ENCODE results near the gene GARNL3.

GARNL3 gene

GRCh38 chr9:127349483-127350113, 85.0 kb downstream of the GARNL3 start:
- no peak for TF ChIP-seq CTCF (IDR thresholded peaks at IDR 0.05; ENCODE audit: low read depth, low read length, missing control alignments)
- DNase-seq (ENCODE audit: extremely low read depth, low read depth), result no peak
- no peak overlapping the region for H3K4me3 ChIP-seq (replicated peaks; ENCODE audit: low read depth, low read length)

- no peak for TF ChIP-seq CTCF (IDR thresholded peaks at IDR 0.05; ENCODE audit: low read depth, low read length, missing control alignments)
- no peak overlapping the region for H3K4me3 ChIP-seq (replicated peaks; ENCODE audit: low read depth, low read length)
- DNase-seq (ENCODE audit: extremely low read depth, low read depth), result no peak
Observed at GRCh38 chr9:127351182-127352166, 86.9 kb downstream of the GARNL3 start.

GRCh38 chr9:127353882-127354281, 89.3 kb downstream of the GARNL3 start:
- H3K4me3 ChIP-seq (replicated peaks; ENCODE audit: low read depth, low read length), result no peak overlapping the region
- no peak for TF ChIP-seq CTCF (IDR thresholded peaks at IDR 0.05; ENCODE audit: low read depth, low read length, missing control alignments)
- DNase-seq (ENCODE audit: extremely low read depth, low read depth), result no peak

GRCh38 chr9:127356906-127357305, 92.3 kb downstream of the GARNL3 start:
- H3K4me3 ChIP-seq (replicated peaks; ENCODE audit: low read depth, low read length), result no peak overlapping the region
- no peak for DNase-seq (ENCODE audit: extremely low read depth, low read depth)
- no peak for TF ChIP-seq CTCF (IDR thresholded peaks at IDR 0.05; ENCODE audit: low read depth, low read length, missing control alignments)

GRCh38 chr9:127358023-127358535, 93.5 kb downstream of the GARNL3 start:
- DNase-seq (ENCODE audit: extremely low read depth, low read depth), result no peak
- TF ChIP-seq CTCF (IDR thresholded peaks at IDR 0.05; ENCODE audit: low read depth, low read length, missing control alignments), result no peak
- H3K4me3 ChIP-seq (replicated peaks; ENCODE audit: low read depth, low read length), result no peak overlapping the region

GRCh38 chr9:127358770-127359169, 94.2 kb downstream of the GARNL3 start:
- no peak overlapping the region for H3K4me3 ChIP-seq (replicated peaks; ENCODE audit: low read depth, low read length)
- DNase-seq (ENCODE audit: extremely low read depth, low read depth), result no peak
- TF ChIP-seq CTCF (IDR thresholded peaks at IDR 0.05; ENCODE audit: low read depth, low read length, missing control alignments), result no peak
